A549 (cell line): ENCODE results near the gene IGF2.

Experiments used
- HOXA7 ChIP-seq: fragments of 250-450 bp; sonication (Bioruptor Pico); IDR thresholded peaks from 2 replicates; pipeline ENCODE4 v1.5.0; 2020; ENCODE audit warnings: mild to moderate bottlenecking, moderate library complexity
- MAX ChIP-seq: IDR thresholded peaks from 2 replicates; pipeline ENCODE4 v1.6.1; 2012
- MYC ChIP-seq: IDR thresholded peaks from 2 replicates; pipeline ENCODE4 v1.6.1; 2012; ENCODE audit warnings: mild to moderate bottlenecking, inconsistent platforms, low read length, improper control_type of control experiment, borderline replicate concordance
- POLR2A ChIP-seq: IDR thresholded peaks from 2 replicates; pipeline ENCODE4 v1.6.1; 2012; ENCODE audit warnings: mild to moderate bottlenecking, low read length
- RCOR1 ChIP-seq: fragments of 150-350 bp; IDR thresholded peaks from 2 replicates; pipeline ENCODE4 v1.6.1; 2014; ENCODE audit warnings: antibody characterized with exemption, low read length, low read depth
- TF ChIP-seq, protein P1 (sequence below): fragments of >200 bp; sonication (Bioruptor Twin); formaldehyde crosslinking; IDR thresholded peaks from 3 replicates; pipeline ENCODE4 v1.5.1; 2016

- TF ChIP-seq HOXA7 (CRISPR knock-in tag): no peak
- TF ChIP-seq, protein P1, sequence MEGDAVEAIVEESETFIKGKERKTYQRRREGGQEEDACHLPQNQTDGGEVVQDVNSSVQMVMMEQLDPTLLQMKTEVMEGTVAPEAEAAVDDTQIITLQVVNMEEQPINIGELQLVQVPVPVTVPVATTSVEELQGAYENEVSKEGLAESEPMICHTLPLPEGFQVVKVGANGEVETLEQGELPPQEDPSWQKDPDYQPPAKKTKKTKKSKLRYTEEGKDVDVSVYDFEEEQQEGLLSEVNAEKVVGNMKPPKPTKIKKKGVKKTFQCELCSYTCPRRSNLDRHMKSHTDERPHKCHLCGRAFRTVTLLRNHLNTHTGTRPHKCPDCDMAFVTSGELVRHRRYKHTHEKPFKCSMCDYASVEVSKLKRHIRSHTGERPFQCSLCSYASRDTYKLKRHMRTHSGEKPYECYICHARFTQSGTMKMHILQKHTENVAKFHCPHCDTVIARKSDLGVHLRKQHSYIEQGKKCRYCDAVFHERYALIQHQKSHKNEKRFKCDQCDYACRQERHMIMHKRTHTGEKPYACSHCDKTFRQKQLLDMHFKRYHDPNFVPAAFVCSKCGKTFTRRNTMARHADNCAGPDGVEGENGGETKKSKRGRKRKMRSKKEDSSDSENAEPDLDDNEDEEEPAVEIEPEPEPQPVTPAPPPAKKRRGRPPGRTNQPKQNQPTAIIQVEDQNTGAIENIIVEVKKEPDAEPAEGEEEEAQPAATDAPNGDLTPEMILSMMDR: no peak
- TF ChIP-seq MYC: no peak
- TF ChIP-seq POLR2A: no peak
- TF ChIP-seq MAX: no peak
- no peak for TF ChIP-seq RCOR1
Observed at GRCh38 chr11:2179516-2179915, 40.3 kb upstream of the IGF2 start.
